HepG2 (cell line): ENCODE results near the gene MSI2. TPM values are rescaled to one million over a fixed set of nuclear protein-coding genes. Genes with fewer than 3 reads are reported as not detected.

Experiments
- ARID2 ChIP-seq: sonication (generic); formaldehyde crosslinking; IDR thresholded peaks from 2 replicates; pipeline ENCODE4 v1.8.1; 2022; ENCODE audit warnings: mild to moderate bottlenecking, missing genetic modification reagents, borderline replicate concordance
- FOSL1 ChIP-seq: sonication (generic); formaldehyde crosslinking; IDR thresholded peaks from 2 replicates; pipeline ENCODE4 v1.9.0; 2021; ENCODE audit warnings: missing genetic modification reagents, borderline replicate concordance
- KMT2B ChIP-seq: IDR thresholded peaks from 2 replicates; pipeline ENCODE4 v1.6.1; 2016; ENCODE audit warnings: missing genetic modification reagents, missing compliant biosample characterization
- MAFK ChIP-seq, 2 experiments: IDR thresholded peaks in 1 of 2; conservative IDR thresholded peaks in 1 of 2; 2 replicates each; pipeline ENCODE4 v1.6.1; 2011; ENCODE audit warnings: improper control_type of control experiment in 2 of 2, low read length in 2 of 2
- MAZ ChIP-seq, 2 experiments: sonication (generic) in 1 of 2; formaldehyde crosslinking in 1 of 2; IDR thresholded peaks; 2 replicates each; pipeline versions ENCODE4 v1.5.0 to v1.6.1; 2012 to 2020; ENCODE audit warnings: low read depth in 2 of 2, mild to moderate bottlenecking in 2 of 2, borderline replicate concordance in 1 of 2, improper control_type of control experiment in 1 of 2, low read length in 1 of 2, missing genetic modification reagents in 1 of 2, moderate library complexity in 1 of 2
- NR1H2 ChIP-seq: sonication (generic); formaldehyde crosslinking; IDR thresholded peaks from 2 replicates; pipeline ENCODE4 v1.8.1; 2022; ENCODE audit warnings: low read depth, missing genetic modification reagents, borderline replicate concordance
- RBFOX2 ChIP-seq: fragments of 200-400 bp; formaldehyde crosslinking; IDR thresholded peaks from 2 replicates; pipeline ENCODE4 v1.6.1; 2017; ENCODE audit warnings: low read depth, mild to moderate bottlenecking, low read length
- SIN3A ChIP-seq: IDR thresholded peaks from 2 replicates; pipeline ENCODE4 v1.6.1; 2011; ENCODE audit warnings: low read depth, mild to moderate bottlenecking, control low read depth, low read length, borderline replicate concordance
- SIX1 ChIP-seq: sonication (generic); formaldehyde crosslinking; IDR thresholded peaks from 2 replicates; pipeline ENCODE4 v1.4.0; 2020; ENCODE audit warnings: missing genetic modification reagents, borderline replicate concordance
- ZBTB8A ChIP-seq: sonication (generic); formaldehyde crosslinking; IDR thresholded peaks from 2 replicates; pipeline ENCODE4 v1.4.0; 2020; ENCODE audit warnings: mild to moderate bottlenecking, low read depth, missing genetic modification reagents, borderline replicate concordance
- ZNF263 ChIP-seq: sonication (generic); formaldehyde crosslinking; IDR thresholded peaks from 2 replicates; pipeline ENCODE4 v1.4.0; 2020; ENCODE audit warnings: missing genetic modification reagents
- ZNF34 ChIP-seq: sonication (generic); formaldehyde crosslinking; IDR thresholded peaks from 2 replicates; pipeline ENCODE4 v1.4.0; 2020; ENCODE audit warnings: mild to moderate bottlenecking, missing genetic modification reagents, borderline replicate concordance
- polyA plus RNA-seq, 8 experiments: library from polyadenylated mRNA; depleted of rRNA in 3 of 8; stranded (reverse) in 7 of 8; unstranded in 1 of 8; fragments of >200 nt; fragmentation: Illumina TruSeq in 4 of 8; extraction: Trizol in 4 of 8; gene quantifications; 2 replicates each; pipeline versions ENCODE4 v1.2.1 to v1.2.3, GENCODE V29; 2011 to 2016; ENCODE audit warnings: low read depth in 4 of 8, missing spikeins in 1 of 8, mixed read lengths in 1 of 8; ENCODE audit not compliant: insufficient read depth in 1 of 8
- total RNA-seq, 5 experiments: library from RNA; depleted of rRNA; stranded (reverse); fragments of >200 nt; fragmentation: Illumina TruSeq; extraction: Trizol; gene quantifications; 2 replicates each; pipeline ENCODE4 v1.2.3, GENCODE V29; 2016; ENCODE audit warnings: low read depth in 1 of 5
- TF ChIP-seq, protein P1 (sequence below): sonication (generic); formaldehyde crosslinking; IDR thresholded peaks from 2 replicates; pipeline ENCODE4 v1.4.0; 2020; ENCODE audit warnings: low read depth, missing genetic modification reagents
- TF ChIP-seq, protein P2 (sequence below): sonication (generic); formaldehyde crosslinking; IDR thresholded peaks from 2 replicates; pipeline ENCODE4 v1.9.0; 2022; ENCODE audit warnings: missing genetic modification reagents, mild to moderate bottlenecking, borderline replicate concordance
- TF ChIP-seq, protein P3 (sequence below): sonication (generic); formaldehyde crosslinking; IDR thresholded peaks from 2 replicates; pipeline ENCODE4 v1.9.0; 2021; ENCODE audit warnings: missing genetic modification reagents, mild to moderate bottlenecking, borderline replicate concordance
- TF ChIP-seq, protein P4 (sequence below): sonication (generic); formaldehyde crosslinking; IDR thresholded peaks from 2 replicates; pipeline ENCODE4 v1.4.0; 2020; ENCODE audit warnings: mild to moderate bottlenecking, missing genetic modification reagents
- TF ChIP-seq, protein P5 (sequence below): sonication (generic); formaldehyde crosslinking; IDR thresholded peaks from 2 replicates; pipeline ENCODE4 v1.5.0; 2020; ENCODE audit warnings: missing genetic modification reagents
- TF ChIP-seq, protein P6 (sequence below): sonication (generic); formaldehyde crosslinking; conservative IDR thresholded peaks from 2 replicates; pipeline ENCODE4 v1.8.0; 2022; ENCODE audit warnings: low read depth, missing genetic modification reagents

The MSI2 gene
- total and polyA plus RNA-seq, 2 of the 13 experiments (the other 11 are each of a cell fraction or from before 2014, with no cell fraction given): 77.5 to 78.4 TPM

DNA sequence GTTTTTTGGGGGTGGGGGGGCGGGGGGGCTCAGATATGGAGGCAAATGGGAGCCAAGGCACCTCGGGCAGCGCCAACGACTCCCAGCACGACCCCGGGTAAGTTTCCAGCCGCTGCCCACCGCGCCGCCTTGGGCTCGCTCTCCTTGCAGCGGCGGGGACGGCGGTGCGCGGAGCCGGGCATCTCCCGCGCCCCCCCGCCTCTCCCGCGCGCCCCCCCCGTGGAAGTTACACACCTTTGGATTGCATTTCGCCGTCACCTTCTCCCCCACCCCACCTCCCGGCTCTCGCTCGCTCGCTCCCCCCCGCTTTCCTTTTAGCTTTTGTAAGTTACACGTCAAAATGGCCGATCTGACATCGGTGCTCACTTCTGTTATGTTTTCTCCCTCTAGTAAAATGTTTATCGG, 387 bp downstream of the MSI2 start (continued):
- TF ChIP-seq ZBTB8A (CRISPR knock-in tag) (no peak), ARID2 (CRISPR knock-in tag) (no peak), RBFOX2 (peak; percentile 65), ZNF263 (peak; percentile 79), KMT2B (CRISPR knock-in tag) (no peak), MAZ (IDR thresholded peaks at IDR 0.05; ENCODE audit: borderline replicate concordance, low read depth, low read length) (no peak), MAZ (CRISPR knock-in tag; IDR thresholded peaks at IDR 0.05; ENCODE audit: low read depth) (0 out of 2 replicates have a peak, but pooled peaks have one; percentile 3), SIX1 (CRISPR knock-in tag) (no peak), FOSL1 (CRISPR knock-in tag) (no peak), ZNF34 (CRISPR knock-in tag) (no peak), SIN3A (peak; percentile 49; the same call in 1 of the 2 replicates), NR1H2 (CRISPR knock-in tag) (no peak), MAFK (conservative IDR thresholded peaks at IDR 0.05 in 1 of 2, IDR thresholded peaks at IDR 0.05 in 1 of 2; ENCODE audit: low read length in 2 of 2) (no peak)
- TF ChIP-seq, protein P1, sequence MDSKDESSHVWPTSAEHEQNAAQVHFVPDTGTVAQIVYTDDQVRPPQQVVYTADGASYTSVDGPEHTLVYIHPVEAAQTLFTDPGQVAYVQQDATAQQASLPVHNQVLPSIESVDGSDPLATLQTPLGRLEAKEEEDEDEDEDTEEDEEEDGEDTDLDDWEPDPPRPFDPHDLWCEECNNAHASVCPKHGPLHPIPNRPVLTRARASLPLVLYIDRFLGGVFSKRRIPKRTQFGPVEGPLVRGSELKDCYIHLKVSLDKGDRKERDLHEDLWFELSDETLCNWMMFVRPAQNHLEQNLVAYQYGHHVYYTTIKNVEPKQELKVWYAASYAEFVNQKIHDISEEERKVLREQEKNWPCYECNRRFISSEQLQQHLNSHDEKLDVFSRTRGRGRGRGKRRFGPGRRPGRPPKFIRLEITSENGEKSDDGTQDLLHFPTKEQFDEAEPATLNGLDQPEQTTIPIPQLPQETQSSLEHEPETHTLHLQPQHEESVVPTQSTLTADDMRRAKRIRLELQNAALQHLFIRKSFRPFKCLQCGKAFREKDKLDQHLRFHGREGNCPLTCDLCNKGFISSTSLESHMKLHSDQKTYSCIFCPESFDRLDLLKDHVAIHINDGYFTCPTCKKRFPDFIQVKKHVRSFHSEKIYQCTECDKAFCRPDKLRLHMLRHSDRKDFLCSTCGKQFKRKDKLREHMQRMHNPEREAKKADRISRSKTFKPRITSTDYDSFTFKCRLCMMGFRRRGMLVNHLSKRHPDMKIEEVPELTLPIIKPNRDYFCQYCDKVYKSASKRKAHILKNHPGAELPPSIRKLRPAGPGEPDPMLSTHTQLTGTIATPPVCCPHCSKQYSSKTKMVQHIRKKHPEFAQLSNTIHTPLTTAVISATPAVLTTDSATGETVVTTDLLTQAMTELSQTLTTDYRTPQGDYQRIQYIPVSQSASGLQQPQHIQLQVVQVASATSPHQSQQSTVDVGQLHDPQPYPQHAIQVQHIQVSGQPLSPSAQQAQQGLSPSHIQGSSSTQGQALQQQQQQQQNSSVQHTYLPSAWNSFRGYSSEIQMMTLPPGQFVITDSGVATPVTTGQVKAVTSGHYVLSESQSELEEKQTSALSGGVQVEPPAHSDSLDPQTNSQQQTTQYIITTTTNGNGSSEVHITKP (CRISPR knock-in tag): no peak
- TF ChIP-seq, protein P2, sequence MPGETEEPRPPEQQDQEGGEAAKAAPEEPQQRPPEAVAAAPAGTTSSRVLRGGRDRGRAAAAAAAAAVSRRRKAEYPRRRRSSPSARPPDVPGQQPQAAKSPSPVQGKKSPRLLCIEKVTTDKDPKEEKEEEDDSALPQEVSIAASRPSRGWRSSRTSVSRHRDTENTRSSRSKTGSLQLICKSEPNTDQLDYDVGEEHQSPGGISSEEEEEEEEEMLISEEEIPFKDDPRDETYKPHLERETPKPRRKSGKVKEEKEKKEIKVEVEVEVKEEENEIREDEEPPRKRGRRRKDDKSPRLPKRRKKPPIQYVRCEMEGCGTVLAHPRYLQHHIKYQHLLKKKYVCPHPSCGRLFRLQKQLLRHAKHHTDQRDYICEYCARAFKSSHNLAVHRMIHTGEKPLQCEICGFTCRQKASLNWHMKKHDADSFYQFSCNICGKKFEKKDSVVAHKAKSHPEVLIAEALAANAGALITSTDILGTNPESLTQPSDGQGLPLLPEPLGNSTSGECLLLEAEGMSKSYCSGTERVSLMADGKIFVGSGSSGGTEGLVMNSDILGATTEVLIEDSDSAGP (CRISPR knock-in tag): 0 out of 2 replicates have a peak, but pooled peaks have one; percentile 6
- TF ChIP-seq, protein P3, sequence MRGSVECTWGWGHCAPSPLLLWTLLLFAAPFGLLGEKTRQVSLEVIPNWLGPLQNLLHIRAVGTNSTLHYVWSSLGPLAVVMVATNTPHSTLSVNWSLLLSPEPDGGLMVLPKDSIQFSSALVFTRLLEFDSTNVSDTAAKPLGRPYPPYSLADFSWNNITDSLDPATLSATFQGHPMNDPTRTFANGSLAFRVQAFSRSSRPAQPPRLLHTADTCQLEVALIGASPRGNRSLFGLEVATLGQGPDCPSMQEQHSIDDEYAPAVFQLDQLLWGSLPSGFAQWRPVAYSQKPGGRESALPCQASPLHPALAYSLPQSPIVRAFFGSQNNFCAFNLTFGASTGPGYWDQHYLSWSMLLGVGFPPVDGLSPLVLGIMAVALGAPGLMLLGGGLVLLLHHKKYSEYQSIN: no peak
- TF ChIP-seq, protein P4, sequence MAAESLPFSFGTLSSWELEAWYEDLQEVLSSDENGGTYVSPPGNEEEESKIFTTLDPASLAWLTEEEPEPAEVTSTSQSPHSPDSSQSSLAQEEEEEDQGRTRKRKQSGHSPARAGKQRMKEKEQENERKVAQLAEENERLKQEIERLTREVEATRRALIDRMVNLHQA (CRISPR knock-in tag): no peak
- TF ChIP-seq, protein P5, sequence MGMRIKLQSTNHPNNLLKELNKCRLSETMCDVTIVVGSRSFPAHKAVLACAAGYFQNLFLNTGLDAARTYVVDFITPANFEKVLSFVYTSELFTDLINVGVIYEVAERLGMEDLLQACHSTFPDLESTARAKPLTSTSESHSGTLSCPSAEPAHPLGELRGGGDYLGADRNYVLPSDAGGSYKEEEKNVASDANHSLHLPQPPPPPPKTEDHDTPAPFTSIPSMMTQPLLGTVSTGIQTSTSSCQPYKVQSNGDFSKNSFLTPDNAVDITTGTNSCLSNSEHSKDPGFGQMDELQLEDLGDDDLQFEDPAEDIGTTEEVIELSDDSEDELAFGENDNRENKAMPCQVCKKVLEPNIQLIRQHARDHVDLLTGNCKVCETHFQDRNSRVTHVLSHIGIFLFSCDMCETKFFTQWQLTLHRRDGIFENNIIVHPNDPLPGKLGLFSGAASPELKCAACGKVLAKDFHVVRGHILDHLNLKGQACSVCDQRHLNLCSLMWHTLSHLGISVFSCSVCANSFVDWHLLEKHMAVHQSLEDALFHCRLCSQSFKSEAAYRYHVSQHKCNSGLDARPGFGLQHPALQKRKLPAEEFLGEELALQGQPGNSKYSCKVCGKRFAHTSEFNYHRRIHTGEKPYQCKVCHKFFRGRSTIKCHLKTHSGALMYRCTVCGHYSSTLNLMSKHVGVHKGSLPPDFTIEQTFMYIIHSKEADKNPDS: no peak
- TF ChIP-seq, protein P6, sequence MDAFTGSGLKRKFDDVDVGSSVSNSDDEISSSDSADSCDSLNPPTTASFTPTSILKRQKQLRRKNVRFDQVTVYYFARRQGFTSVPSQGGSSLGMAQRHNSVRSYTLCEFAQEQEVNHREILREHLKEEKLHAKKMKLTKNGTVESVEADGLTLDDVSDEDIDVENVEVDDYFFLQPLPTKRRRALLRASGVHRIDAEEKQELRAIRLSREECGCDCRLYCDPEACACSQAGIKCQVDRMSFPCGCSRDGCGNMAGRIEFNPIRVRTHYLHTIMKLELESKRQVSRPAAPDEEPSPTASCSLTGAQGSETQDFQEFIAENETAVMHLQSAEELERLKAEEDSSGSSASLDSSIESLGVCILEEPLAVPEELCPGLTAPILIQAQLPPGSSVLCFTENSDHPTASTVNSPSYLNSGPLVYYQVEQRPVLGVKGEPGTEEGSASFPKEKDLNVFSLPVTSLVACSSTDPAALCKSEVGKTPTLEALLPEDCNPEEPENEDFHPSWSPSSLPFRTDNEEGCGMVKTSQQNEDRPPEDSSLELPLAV (CRISPR knock-in tag): no peak
